ENCODE results near the gene TANC2. TPM values are rescaled to one million over a fixed set of nuclear protein-coding genes. Genes with fewer than 3 reads are reported as not detected.

Gene TANC2
- total and polyA plus RNA-seq, 2 donors (not counting 1 experiment from before 2014, with no cell fraction given), result 7.2 to 41.9 TPM

- Histone ChIP-seq H3K9ac (ENCODE audit: insufficient read depth, low read length) (no peak overlapping the region), H3K4me2 (ENCODE audit: extremely low read depth, insufficient read depth, low read length) (no peak overlapping the region), H3K9me3 (ENCODE audit: control insufficient read depth, insufficient read depth, low read depth, low read length) (no peaks in the 10 kb centered on the region), H3K4me1 (ENCODE audit: control insufficient read depth, extremely low read depth, insufficient read depth, low read length) (no peaks in the 10 kb centered on the region), H3K27ac (ENCODE audit: insufficient read depth, low read length) (no peak overlapping the region), H3K27me3 (ENCODE audit: control insufficient read depth, insufficient read depth, low read length) (no peaks in the 10 kb centered on the region), H3K79me2 (ENCODE audit: control insufficient read depth, insufficient read depth, low read length) (peaks cover 9% of the 10 kb centered on the region), H2AFZ (ENCODE audit: low read length) (no peak overlapping the region), H3K36me3 (ENCODE audit: control insufficient read depth, insufficient read depth, low read length) (no peaks in the 10 kb centered on the region), H3K4me3 (replicated peaks in 1 of 4; ENCODE audit: control extremely low read depth in 1 of 4, insufficient read depth in 1 of 4, low read depth in 3 of 4, low read length in 4 of 4) (no peak overlapping the region), H4K20me1 (ENCODE audit: control insufficient read depth, extremely low read depth, insufficient read depth, low read length) (no peaks in the 10 kb centered on the region)
- TF ChIP-seq EZH2 (IDR thresholded peaks at IDR 0.05; ENCODE audit: low read length, missing control alignments), result no peak
- no peak for TF ChIP-seq CTCF (conservative IDR thresholded peaks at IDR 0.05 in 1 of 2, IDR thresholded peaks at IDR 0.05 in 1 of 2; ENCODE audit: low read depth in 1 of 2, low read length in 2 of 2)
- peak in 1 of 2 donors; percentile 35 for DNase-seq (ENCODE audit: low read depth in 2 of 2)
Measured at GRCh38 chr17:62998166-62998565, 32.1 kb downstream of the TANC2 start.

GRCh38 chr17:62998665-62999393, 32.8 kb downstream of the TANC2 start:
- Histone ChIP-seq H3K9ac (ENCODE audit: insufficient read depth, low read length) (no peak overlapping the region), H3K4me1 (ENCODE audit: control insufficient read depth, extremely low read depth, insufficient read depth, low read length) (no peaks in the 10 kb centered on the region), H3K27me3 (ENCODE audit: control insufficient read depth, insufficient read depth, low read length) (no peaks in the 10 kb centered on the region), H2AFZ (ENCODE audit: low read length) (no peak overlapping the region), H3K79me2 (ENCODE audit: control insufficient read depth, insufficient read depth, low read length) (peaks cover 9% of the 10 kb centered on the region), H3K9me3 (ENCODE audit: control insufficient read depth, insufficient read depth, low read depth, low read length) (no peaks in the 10 kb centered on the region), H3K4me2 (ENCODE audit: extremely low read depth, insufficient read depth, low read length) (no peak overlapping the region), H3K36me3 (ENCODE audit: control insufficient read depth, insufficient read depth, low read length) (no peaks in the 10 kb centered on the region), H4K20me1 (ENCODE audit: control insufficient read depth, extremely low read depth, insufficient read depth, low read length) (no peaks in the 10 kb centered on the region), H3K4me3 (replicated peaks in 1 of 4; ENCODE audit: control extremely low read depth in 1 of 4, insufficient read depth in 1 of 4, low read depth in 3 of 4, low read length in 4 of 4) (no peak overlapping the region), H3K27ac (ENCODE audit: insufficient read depth, low read length) (no peak overlapping the region)
- DNase-seq (ENCODE audit: low read depth in 2 of 2), result peak in 1 of 2 donors; percentile 48
- no peak for TF ChIP-seq EZH2 (IDR thresholded peaks at IDR 0.05; ENCODE audit: low read length, missing control alignments)

- no peak for DNase-seq (ENCODE audit: low read depth in 2 of 2)
- TF ChIP-seq CTCF (conservative IDR thresholded peaks at IDR 0.05 in 1 of 2, IDR thresholded peaks at IDR 0.05 in 1 of 2; ENCODE audit: low read depth in 1 of 2, low read length in 2 of 2), result no peak
- TF ChIP-seq EZH2 (IDR thresholded peaks at IDR 0.05; ENCODE audit: low read length, missing control alignments), result no peak
- Histone ChIP-seq H3K4me1 (ENCODE audit: control insufficient read depth, extremely low read depth, insufficient read depth, low read length) (no peaks in the 10 kb centered on the region), H3K36me3 (ENCODE audit: control insufficient read depth, insufficient read depth, low read length) (no peaks in the 10 kb centered on the region), H3K27me3 (ENCODE audit: control insufficient read depth, insufficient read depth, low read length) (no peaks in the 10 kb centered on the region), H4K20me1 (ENCODE audit: control insufficient read depth, extremely low read depth, insufficient read depth, low read length) (no peaks in the 10 kb centered on the region), H3K27ac (ENCODE audit: insufficient read depth, low read length) (no peak overlapping the region), H3K79me2 (ENCODE audit: control insufficient read depth, insufficient read depth, low read length) (peaks cover 12% of the 10 kb centered on the region), H3K4me3 (replicated peaks in 1 of 4; ENCODE audit: control extremely low read depth in 1 of 4, insufficient read depth in 1 of 4, low read depth in 3 of 4, low read length in 4 of 4) (no peak overlapping the region), H2AFZ (ENCODE audit: low read length) (no peak overlapping the region), H3K9me3 (ENCODE audit: control insufficient read depth, insufficient read depth, low read depth, low read length) (no peaks in the 10 kb centered on the region), H3K4me2 (ENCODE audit: extremely low read depth, insufficient read depth, low read length) (no peak overlapping the region), H3K9ac (ENCODE audit: insufficient read depth, low read length) (no peak overlapping the region)
Measured at GRCh38 chr17:62999736-63000135, 33.7 kb downstream of the TANC2 start.
